K562 (cell line): Measurements from ENCODE around the gene WFDC2. TPM values are rescaled to one million over a fixed set of nuclear protein-coding genes. Genes with fewer than 3 reads are reported as not detected.
A peak's percentile ranks its signal among the peaks of the same experiment; 100 is the strongest.

Experiments used
- ATAC-seq: fragments of 200-7000 bp; cut with Tn5 transposase; 3 replicates; pipeline ENCODE4 v1.9.1; 2020; ENCODE audit warnings: moderate library complexity
- BruUV-seq: library from RNA; stranded (reverse); fragments of 400-500 nt; replicated peaks from 2 replicates; lab custom pipeline; 2021; lab: Mats Ljungman, UMichigan
- CTCF ChIA-PET: fragments of 300-600 bp; formaldehyde crosslinking; extraction: SDS; loops from one replicate; lab custom pipeline; 2021; ENCODE audit warnings: low intra/inter-chr PET ratio; lab: Yijun Ruan, JAX
- POLR2A ChIA-PET: fragments of 300-600, 350-650 bp; sonication (Branson Sonifier 250); formaldehyde crosslinking; extraction: SDS; loops from one replicate; lab custom pipeline; 2021; ENCODE audit warnings: antibody characterized with exemption, inconsistent platforms; lab: Yijun Ruan, JAX
- DNase-seq, 4 experiments: peaks; one replicate each; pipeline versions ENCODE4 v3.0.0 to v3.0.0-alpha.2; 2011 to 2018; ENCODE audit warnings: low spot score in 3 of 4, mixed read lengths in 3 of 4; ENCODE audit errors: extremely low read depth in 1 of 4
- FAIRE-seq: peaks from 2 replicates; lab custom pipeline; 2011; peaks lifted over from hg19 to GRCh38; lab: Jason Lieb, UNC
- H2AFZ ChIP-seq: 2 replicates; pipeline ENCODE4 v1.6.0; 2011; ENCODE audit warnings: low read depth, low read length, control low read depth, inconsistent platforms
- H3K27ac ChIP-seq: fragments of 200-600 bp; 3 replicates; pipeline ENCODE4 v1.8.0; 2011; ENCODE audit warnings: low read depth, mild to moderate bottlenecking, control low read depth, inconsistent platforms, low read length, moderate library complexity, mixed read lengths; ENCODE audit errors: extremely low read depth
- H3K27me3 ChIP-seq, 2 experiments: fragments of 300-600 bp in 1 of 2; 2 replicates in 1 of 2; 3 replicates in 1 of 2; pipeline versions ENCODE4 v1.6.0 to v1.8.0; 2011; ENCODE audit warnings: inconsistent platforms in 2 of 2, low read length in 2 of 2, mild to moderate bottlenecking in 1 of 2, mixed read lengths in 1 of 2, moderate library complexity in 1 of 2; ENCODE audit not compliant: control insufficient read depth in 2 of 2, insufficient read depth in 2 of 2
- H3K36me3 ChIP-seq: fragments of 300-600 bp; 3 replicates; pipeline ENCODE4 v1.8.0; 2011; ENCODE audit warnings: mild to moderate bottlenecking, low read length, inconsistent platforms; ENCODE audit not compliant: control insufficient read depth, insufficient read depth
- H3K4me1 ChIP-seq, 2 experiments: fragments of 200-600 bp in 1 of 2; replicated peaks in 1 of 2; 2 replicates in 1 of 2; 3 replicates in 1 of 2; pipeline versions ENCODE4 v1.5.1 to v1.8.0; 2011; ENCODE audit warnings: inconsistent platforms in 2 of 2, low read length in 2 of 2, mild to moderate bottlenecking in 1 of 2, mixed read lengths in 1 of 2, moderate library complexity in 1 of 2; ENCODE audit not compliant: control insufficient read depth in 2 of 2, insufficient read depth in 2 of 2
- H3K4me2 ChIP-seq: 2 replicates; pipeline ENCODE4 v1.6.1; 2011; ENCODE audit warnings: low read length, control low read depth, inconsistent platforms, mixed read lengths; ENCODE audit not compliant: insufficient read depth
- H3K4me3 ChIP-seq: fragments of 200-600 bp; sonication (generic), shearing (Covaris generic); 2 replicates; pipeline ENCODE4 v1.5.1; 2016; ENCODE audit warnings: control low read depth, inconsistent platforms
- H3K79me2 ChIP-seq: fragments of 200-600 bp; 3 replicates; pipeline ENCODE4 v1.8.0; 2011; ENCODE audit warnings: low read length, inconsistent platforms; ENCODE audit not compliant: control insufficient read depth, insufficient read depth
- H3K9ac ChIP-seq, 2 experiments: 2 replicates each; pipeline versions ENCODE4 v1.6.0 to v1.6.1; 2011; ENCODE audit warnings: low read depth in 2 of 2, low read length in 2 of 2, control low read depth in 1 of 2, inconsistent platforms in 1 of 2, mild to moderate bottlenecking in 1 of 2, mixed read lengths in 1 of 2; ENCODE audit not compliant: insufficient read depth in 1 of 2
- H3K9me1 ChIP-seq: one replicate; pipeline ENCODE4 v1.6.0; 2011; ENCODE audit warnings: inconsistent platforms, mild to moderate bottlenecking, low read length, moderate library complexity; ENCODE audit not compliant: control insufficient read depth, insufficient read depth
- H3K9me3 ChIP-seq: replicated peaks from 2 replicates; pipeline ENCODE4 v1.5.1; 2011; ENCODE audit warnings: low read depth, low read length, inconsistent platforms; ENCODE audit not compliant: control insufficient read depth, insufficient read depth
- H4K20me1 ChIP-seq: replicated peaks from 2 replicates; pipeline ENCODE4 v1.6.1; 2011; ENCODE audit warnings: low read length, inconsistent platforms, mixed read lengths; ENCODE audit not compliant: control insufficient read depth, insufficient read depth
- ATF2 ChIP-seq: sonication (generic); formaldehyde crosslinking; IDR thresholded peaks from 2 replicates; pipeline ENCODE4 v1.8.1; 2022; ENCODE audit warnings: missing genetic modification reagents
- CC2D1A ChIP-seq: fragments of 450-650 bp; IDR thresholded peaks from 2 replicates; pipeline ENCODE4 v1.6.1; 2017; ENCODE audit warnings: mild to moderate bottlenecking
- CTCF ChIP-seq, 3 experiments: IDR thresholded peaks in 2 of 3; conservative IDR thresholded peaks in 1 of 3; 2 replicates each; pipeline ENCODE4 v1.5.1; 2011 to 2012; ENCODE audit warnings: low read length in 3 of 3, mild to moderate bottlenecking in 3 of 3, control low read depth in 2 of 3, improper control_type of control experiment in 1 of 3, inconsistent platforms in 1 of 3, low read depth in 1 of 3, mixed read lengths in 1 of 3, moderate library complexity in 1 of 3; ENCODE audit not compliant: insufficient read depth in 2 of 3
- L3MBTL2 ChIP-seq: fragments of 450-650 bp; IDR thresholded peaks from 2 replicates; pipeline ENCODE4 v1.6.1; 2016; ENCODE audit warnings: mild to moderate bottlenecking, moderate library complexity
- MEIS2 ChIP-seq: fragments of 450-650 bp; IDR thresholded peaks from 2 replicates; pipeline ENCODE4 v1.6.1; 2014; ENCODE audit warnings: mild to moderate bottlenecking; ENCODE audit not compliant: partially characterized antibody
- PHB ChIP-seq: fragments of 250-450 bp; sonication (Bioruptor Pico); IDR thresholded peaks from 2 replicates; pipeline ENCODE4 v1.5.0; 2021
- RBM25 ChIP-seq: fragments of 200-400 bp; formaldehyde crosslinking; IDR thresholded peaks from 2 replicates; pipeline ENCODE4 v1.6.1; 2018; ENCODE audit warnings: low read length, low read depth, moderate library complexity; ENCODE audit not compliant: severe bottlenecking
- RCOR1 ChIP-seq, 2 experiments: IDR thresholded peaks; 2 replicates each; pipeline ENCODE4 v1.6.1; 2012; ENCODE audit warnings: low read depth in 2 of 2, low read length in 2 of 2, borderline replicate concordance in 1 of 2, improper control_type of control experiment in 1 of 2
- SMC3 ChIP-seq: conservative IDR thresholded peaks from 2 replicates; pipeline ENCODE4 v1.6.1; 2011; ENCODE audit warnings: low read depth, low read length, improper control_type of control experiment; ENCODE audit not compliant: insufficient read depth
- SOX6 ChIP-seq: fragments of 450-650 bp; IDR thresholded peaks from 2 replicates; pipeline ENCODE4 v1.6.1; 2014; ENCODE audit warnings: mild to moderate bottlenecking
- ZFP36 ChIP-seq: fragments of 150-350 bp; IDR thresholded peaks from 2 replicates; pipeline ENCODE4 v1.6.1; 2018; ENCODE audit warnings: low read length, low read depth; ENCODE audit not compliant: partially characterized antibody
- WGBS: fragments of 100-300 bp; shearing (Covaris generic); methylation state at CpG from one replicate; pipeline ENCODE4 v1.1.6; 2016; ENCODE audit warnings: low coverage, mixed read lengths; ENCODE audit not compliant: insufficient coverage; ENCODE audit errors: missing lambda C conversion rate; 5-methylcytosine and 5-hydroxymethylcytosine counted together
- in situ Hi-C: fragments of 300-500 bp; cut with MboI; formaldehyde crosslinking; loops from 4 replicates; pipeline ENCODE4 v1.15.0; 2018; ENCODE audit warnings: inconsistent platforms, mixed read lengths
- intact Hi-C: fragments of 100-400 bp; cut with micrococcal nuclease; formaldehyde crosslinking; loops from 2 replicates; pipeline ENCODE4 v1.14.2; 2022
- polyA plus RNA-seq, 8 experiments: library from polyadenylated mRNA; depleted of rRNA in 4 of 8; stranded (reverse) in 5 of 8; unstranded in 3 of 8; fragments of >200 nt; fragmentation: Nextera tagmentation in 2 of 8; fragmentation: Illumina TruSeq in 1 of 8; extraction: Ambion mirVana in 2 of 8; extraction: Trizol in 1 of 8; gene quantifications; 2 replicates each; pipeline versions ENCODE4 v1.2.1 to v1.2.3, GENCODE V29; 2011 to 2014; ENCODE audit warnings: inconsistent platforms in 1 of 8, missing spikeins in 1 of 8
- total RNA-seq, 7 experiments: library from RNA; depleted of rRNA in 6 of 7; stranded (reverse); fragments of >200 nt in 6 of 7; fragmentation: Illumina TruSeq in 2 of 7; extraction: Trizol in 2 of 7; gene quantifications; 2 replicates each; pipeline versions ENCODE4 v1.2.1 to v1.2.3, GENCODE V29; 2011 to 2021; ENCODE audit warnings: low replicate concordance in 1 of 7

WFDC2 gene
- total and polyA plus RNA-seq, 9 of the 15 experiments (the other 6 are each of a cell fraction or from before 2014, with no cell fraction given), result not detected

GRCh38 chr20:45456632-45457031 is 12.9 kb upstream of the WFDC2 start (continued):
- 0 out of 2 replicates have a peak, but pooled peaks have one; percentile 24 for TF ChIP-seq SMC3
- no peak for TF ChIP-seq ATF2 (CRISPR knock-in tag)
- 0 out of 2 replicates have a peak, but pooled peaks have one; percentile 15 for TF ChIP-seq L3MBTL2
- TF ChIP-seq MEIS2, result peak; percentile 12
- TF ChIP-seq ZFP36, result no peak
- no peak for TF ChIP-seq CC2D1A

GRCh38 chr20:45459606-45460005 is 9.9 kb upstream of the WFDC2 start:
- no peak for FAIRE-seq
- in situ Hi-C loops, result loop anchor here (10.0 kb wide), 1 partner anchor 315 kb away; no protein-coding TSS in a partner anchor
- intact Hi-C loops, result loop anchor here (5.0 kb wide), 1 partner anchor 313 kb away; no protein-coding TSS in a partner anchor
- 0 out of 4 replicates have a peak, but pooled peaks of 1 of the 2 experiments have one; percentile 10 for TF ChIP-seq RCOR1 (IDR thresholded peaks at IDR 0.05; ENCODE audit: borderline replicate concordance in 1 of 2, low read depth in 2 of 2, low read length in 2 of 2)
- no peak for TF ChIP-seq PHB (CRISPR knock-in tag)
- TF ChIP-seq CTCF (IDR thresholded peaks at IDR 0.05 in 2 of 3, conservative IDR thresholded peaks at IDR 0.05 in 1 of 3; ENCODE audit: insufficient read depth in 2 of 3, low read depth in 1 of 3, low read length in 3 of 3), result peak; percentile 25 to 35 (median 27); a peak in 3 of 6 replicates
- TF ChIP-seq RBM25, result peak; percentile 14
- TF ChIP-seq SOX6, result no peak
- BruUV-seq, result no TSS peak
- no peaks in the 10 kb centered on the region for H4K20me1 ChIP-seq
- peak; percentile 61 for ATAC-seq
- H3K4me2 ChIP-seq, result no peak overlapping the region
- POLR2A ChIA-PET, result interaction anchor here (1.2 kb wide), 1 partner anchor 9 kb away, joined by 5 read pairs; no protein-coding TSS in a partner anchor
- H3K27ac ChIP-seq, result no peak overlapping the region
- H3K9me3 ChIP-seq, result no peaks in the 10 kb centered on the region
- H3K9ac ChIP-seq, result no peak overlapping the region
- H3K79me2 ChIP-seq, result no peaks in the 10 kb centered on the region
- peak; percentile 13 to 51 (median 36) for DNase-seq
- H3K27me3 ChIP-seq, result peaks cover 14% of the 10 kb centered on the region in 2 experiments
- no peaks in the 10 kb centered on the region for H3K36me3 ChIP-seq
- CTCF ChIA-PET, result interaction anchor here (0.8 to 1.9 kb wide), 3 partner anchors 14 to 312 kb away, joined by 3 to 4 read pairs (median 4); no protein-coding TSS in a partner anchor
- H3K4me3 ChIP-seq, result no peak overlapping the region
- H3K9me1 ChIP-seq, result no peaks in the 10 kb centered on the region
- WGBS, result 1% methylated on average over 5 of the region's 5 CpGs
- H3K4me1 ChIP-seq, result no peaks in the 10 kb centered on the region
- H2AFZ ChIP-seq, result no peak overlapping the region
